HG02763 (cell line): ENCODE results near the gene KCNJ14.

ENCODE experiments used
- ATAC-seq: cut with Tn5 transposase; IDR thresholded peaks from one replicate; pipeline ENCODE4 v1.9.1; 2021; ENCODE audit warnings: mild to moderate bottlenecking, moderate library complexity; ENCODE audit not compliant: unreplicated experiment

Gene KCNJ14

DNA sequence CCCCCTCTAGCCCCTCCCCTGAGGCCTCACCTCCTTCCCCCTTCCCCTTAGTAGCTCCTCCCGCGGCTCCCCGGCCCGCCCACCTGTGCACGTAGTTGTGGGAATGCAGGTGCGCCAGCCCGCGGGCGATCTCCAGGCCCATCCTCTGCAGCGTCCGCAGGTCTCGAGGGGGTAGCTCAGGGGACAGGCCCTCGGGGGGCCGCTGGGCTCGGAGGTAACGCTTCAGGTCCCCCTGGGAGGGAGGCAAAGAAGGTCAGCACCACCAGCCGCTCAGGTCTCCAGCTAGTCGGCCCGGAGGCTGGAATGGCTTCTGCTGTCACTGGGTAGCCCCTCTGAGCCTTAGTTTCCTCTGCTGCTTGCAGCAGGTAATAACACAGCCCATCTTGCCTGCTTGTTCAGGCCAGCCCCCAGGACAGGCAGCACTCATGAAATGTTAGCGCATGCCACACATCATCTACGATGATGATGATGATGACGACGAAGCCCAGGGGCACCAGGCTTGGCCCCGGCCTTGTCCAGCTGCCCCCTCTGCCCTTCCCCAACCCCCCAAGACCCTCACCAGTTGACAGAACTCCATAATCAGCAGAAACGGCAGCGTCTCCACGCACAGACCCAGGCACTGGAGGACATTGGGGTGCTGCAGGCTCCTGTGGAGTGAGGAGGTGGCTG lies 47.1 kb downstream of the KCNJ14 start:
- ATAC-seq, result no peak

GRCh38 chr19:48506138-48506733 lies 50.9 kb downstream of the KCNJ14 start:
- no peak for ATAC-seq

DNA sequence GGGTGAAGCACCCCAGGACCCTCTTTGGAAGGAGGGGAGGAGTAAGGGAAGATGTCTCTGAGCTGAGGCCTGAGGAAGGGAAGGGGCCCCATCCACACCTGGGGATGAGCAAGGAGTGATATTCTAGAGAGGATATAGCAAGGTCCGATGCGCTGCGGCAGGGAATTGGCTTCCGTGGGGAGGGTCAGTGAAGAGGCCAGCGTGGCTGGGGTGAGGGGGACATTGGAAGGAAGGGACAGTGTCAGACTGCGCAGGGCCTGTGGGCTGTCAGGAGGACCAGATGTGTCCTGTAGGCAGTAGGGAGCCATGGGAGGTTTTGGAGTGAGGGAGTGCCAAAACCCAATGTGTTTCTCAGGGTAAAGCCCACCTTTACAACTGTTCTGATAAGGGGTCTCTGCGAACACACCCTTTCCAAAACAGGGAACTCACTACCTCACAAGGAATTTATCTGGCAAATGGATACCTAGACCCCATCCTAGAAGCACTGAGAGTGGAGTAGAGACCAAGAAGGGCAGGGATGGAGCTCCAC lies 52.6 kb downstream of the KCNJ14 start:
- ATAC-seq, result no peak

GRCh38 chr19:48508729-48509411 lies 53.5 kb downstream of the KCNJ14 start:
- ATAC-seq, result no peak

DNA sequence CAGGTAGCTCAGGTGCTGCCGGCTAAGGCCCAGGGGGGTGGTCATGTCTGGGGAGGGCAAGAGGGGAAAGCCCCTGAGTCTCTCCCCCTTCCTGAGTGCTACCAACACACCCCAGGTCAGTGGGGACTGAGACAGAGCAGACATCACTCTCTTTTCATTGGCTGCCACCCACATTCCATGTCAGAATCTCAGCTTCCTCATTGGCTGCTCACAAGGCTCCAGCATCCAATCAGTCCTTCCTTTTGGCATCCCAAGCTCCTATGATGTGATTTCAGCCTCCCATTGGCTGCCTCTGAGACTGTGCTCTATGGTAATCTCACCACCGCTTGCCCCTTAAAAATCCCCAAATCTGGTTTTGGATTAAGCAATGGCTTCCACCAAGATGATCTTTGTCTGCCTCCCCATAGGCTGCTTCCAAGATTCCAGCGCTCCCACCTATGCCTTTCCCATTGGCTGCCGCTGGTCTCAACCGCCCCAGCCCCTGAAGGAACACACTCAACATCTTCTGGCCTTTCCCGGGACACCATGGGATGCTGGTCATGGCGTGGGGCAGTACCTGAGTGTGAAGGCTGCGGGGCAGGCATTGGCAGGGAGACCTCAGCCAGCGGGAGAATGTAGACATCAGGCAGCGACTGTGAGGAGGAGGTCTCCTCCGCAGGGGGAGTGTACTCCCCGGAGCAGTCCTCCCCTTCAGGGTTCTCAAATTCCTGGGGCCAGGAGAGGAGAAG lies 54.3 kb downstream of the KCNJ14 start:
- ATAC-seq, result no peak

- no peak for ATAC-seq
Measured at GRCh38 chr19:48510421-48511268, 55.3 kb downstream of the KCNJ14 start.

- no peak for ATAC-seq
Measured at GRCh38 chr19:48511321-48511731, 56.0 kb downstream of the KCNJ14 start.

GRCh38 chr19:48511800-48512503 lies 56.6 kb downstream of the KCNJ14 start, which contains the start of gene LMTK3:
LMTK3 (minus strand) TSS chr19:48511835; CDS start chr19:48511576, 259 bp downstream.
- no peak for ATAC-seq

GRCh38 chr19:48512504-48513288 lies 57.3 kb downstream of the KCNJ14 start:
- ATAC-seq, result no peak

DNA sequence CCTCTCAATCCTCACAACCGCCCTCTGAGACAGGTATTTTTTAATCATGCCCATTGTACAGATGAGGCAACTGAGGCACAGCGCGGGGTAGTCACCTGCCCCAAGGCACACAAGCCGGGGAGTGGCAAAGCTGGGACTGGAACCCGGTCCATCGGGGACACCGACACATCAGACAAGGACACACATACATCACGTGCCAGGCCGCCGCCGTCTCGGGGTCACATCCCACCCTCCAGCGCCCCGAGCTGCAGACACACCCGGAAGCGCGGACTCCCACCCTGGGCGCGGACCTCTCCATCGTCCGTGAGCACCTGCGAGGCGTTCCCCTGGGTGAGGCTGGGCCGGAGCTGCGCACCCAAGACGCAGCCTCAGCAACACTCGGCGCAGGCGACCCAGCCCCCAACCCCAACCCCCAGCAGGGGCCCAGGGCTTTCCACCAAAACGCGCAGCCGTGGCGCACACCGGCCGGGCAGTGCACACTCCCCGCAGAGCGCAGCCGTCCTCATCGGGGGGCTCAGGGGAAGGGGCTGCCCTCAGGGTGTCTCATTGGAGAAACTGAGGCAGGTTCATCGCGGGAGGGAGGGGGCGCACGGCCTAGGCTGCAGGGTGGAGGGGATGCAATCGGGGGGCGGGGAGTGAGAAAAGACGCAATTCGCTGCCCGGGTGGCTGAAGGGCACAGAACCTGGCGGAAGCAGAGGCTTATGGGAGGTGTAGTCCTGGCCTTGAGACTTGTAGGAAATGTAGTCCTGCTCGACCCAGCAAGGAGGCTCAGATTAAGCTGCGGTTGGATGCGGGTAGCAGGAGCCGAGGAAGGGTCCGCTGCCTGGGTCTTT lies 58.1 kb downstream of the KCNJ14 start:
- no peak for ATAC-seq

- no peak for ATAC-seq
Measured at GRCh38 chr19:48514123-48514458, 58.7 kb downstream of the KCNJ14 start.

- no peak for ATAC-seq
Measured at GRCh38 chr19:48516536-48516935, 61.2 kb downstream of the KCNJ14 start.
